Measurements from ENCODE around the gene RAPGEF5.

GRCh38 chr7:22361320-22361719 lies 4.4 kb upstream of the RAPGEF5 start:
- no peak for TF ChIP-seq EZH2 (IDR thresholded peaks at IDR 0.05)
- TF ChIP-seq CEBPB (IDR thresholded peaks at IDR 0.05; ENCODE audit: low read depth) = no peak
- no peak for TF ChIP-seq POLR2A (IDR thresholded peaks at IDR 0.05; ENCODE audit: borderline replicate concordance, extremely low read depth, insufficient read depth, insufficient read length)
- TF ChIP-seq POLR2AphosphoS5 (IDR thresholded peaks at IDR 0.05; ENCODE audit: low read depth, low read length) = no peak
- no peak for TF ChIP-seq ZFX (IDR thresholded peaks at IDR 0.05)
- no peak for TF ChIP-seq TCF7L2 (IDR thresholded peaks at IDR 0.05; ENCODE audit: borderline replicate concordance, extremely low read depth, insufficient read depth, insufficient read length)
- no peak for TF ChIP-seq RAD21 (IDR thresholded peaks at IDR 0.05; ENCODE audit: low read depth)
- no peak for TF ChIP-seq CTCF (IDR thresholded peaks at IDR 0.05 in 2 of 3, conservative IDR thresholded peaks at IDR 0.05 in 1 of 3; ENCODE audit: borderline replicate concordance in 1 of 3, insufficient read depth in 1 of 3, low read depth in 2 of 3, low read length in 2 of 3)
- TF ChIP-seq JUND (IDR thresholded peaks at IDR 0.05) = no peak
- no peak for TF ChIP-seq ZBTB33 (IDR thresholded peaks at IDR 0.05; ENCODE audit: extremely low read depth, insufficient replicate concordance, low read length)
- TF ChIP-seq ZNF274 (IDR thresholded peaks at IDR 0.05; ENCODE audit: low read depth, low read length) = no peak
- no peak for TF ChIP-seq MAX (IDR thresholded peaks at IDR 0.05)
- TF ChIP-seq YY1 (IDR thresholded peaks at IDR 0.05; ENCODE audit: extremely low read depth, insufficient replicate concordance, low read depth, low read length) = no peak
